Neural cell (in vitro differentiated cells): ENCODE measurements around the gene MAST2.

Experiments used
- EZH2 ChIP-seq: fragments of 200-600, 300-800 bp; shearing (Covaris generic), sonication (generic); IDR thresholded peaks from 2 replicates; pipeline ENCODE4 v1.6.1; 2014; ENCODE audit warnings: antibody characterized with exemption, low read length, borderline replicate concordance, mild to moderate bottlenecking; ENCODE audit not compliant: insufficient read depth, poor library complexity, severe bottlenecking
- RAD21 ChIP-seq: fragments of 450-650 bp; conservative IDR thresholded peaks from 2 replicates; pipeline ENCODE4 v1.6.1; 2014; ENCODE audit warnings: antibody characterized with exemption, mild to moderate bottlenecking, moderate library complexity
- TAF1 ChIP-seq: IDR thresholded peaks from 2 replicates; pipeline ENCODE4 v1.6.1; 2012; ENCODE audit warnings: low read depth
- TF ChIP-seq, protein P1 (sequence below): fragments of 450-650 bp; IDR thresholded peaks from 2 replicates; pipeline ENCODE4 v1.5.1; 2014; ENCODE audit warnings: antibody characterized with exemption, mild to moderate bottlenecking, moderate library complexity; ENCODE audit not compliant: poor library complexity, severe bottlenecking
- TF ChIP-seq, protein P2 (sequence below): IDR thresholded peaks from 2 replicates; pipeline ENCODE4 v1.6.1; 2012; ENCODE audit warnings: borderline replicate concordance

DNA sequence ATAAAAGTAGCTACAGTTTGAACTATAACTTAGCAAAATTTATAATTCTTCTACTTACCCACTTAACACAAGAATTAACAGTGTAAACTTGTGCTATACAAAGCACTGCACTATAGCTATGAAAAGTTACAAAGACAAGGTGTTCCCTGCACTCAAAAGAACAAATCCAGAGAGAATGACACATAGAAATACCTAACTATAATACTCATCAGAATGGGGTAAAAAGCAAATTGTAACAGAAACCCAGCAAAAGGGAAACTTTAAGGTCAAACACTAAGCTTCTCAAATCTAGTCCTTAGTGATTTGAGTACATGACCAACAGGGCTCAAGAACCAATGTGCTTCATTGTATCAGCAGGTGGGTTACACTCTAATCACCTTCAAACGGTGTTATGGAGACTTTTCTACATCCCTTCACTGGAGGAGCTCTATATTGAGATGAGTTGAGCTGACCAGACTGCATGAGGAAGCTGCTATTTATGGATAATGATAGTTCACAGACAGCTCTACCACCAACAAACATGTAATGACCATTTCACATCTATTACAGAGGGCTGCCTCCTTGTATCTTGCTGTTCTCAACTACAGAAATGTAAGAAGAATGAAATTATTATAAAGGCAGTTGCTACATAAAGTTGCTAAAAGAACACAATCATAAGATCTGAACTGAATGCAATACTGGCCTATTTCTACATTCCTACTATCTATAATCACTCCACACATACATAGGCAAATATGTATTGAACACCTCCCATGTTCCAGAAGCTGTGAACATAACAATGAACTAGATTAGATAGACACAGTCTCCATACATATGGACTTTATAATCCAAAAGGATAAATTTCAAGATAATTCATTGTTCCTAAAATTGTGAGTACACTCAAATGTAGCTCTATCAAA lies 281.4 kb downstream of the MAST2 start:
- TF ChIP-seq, protein P1, sequence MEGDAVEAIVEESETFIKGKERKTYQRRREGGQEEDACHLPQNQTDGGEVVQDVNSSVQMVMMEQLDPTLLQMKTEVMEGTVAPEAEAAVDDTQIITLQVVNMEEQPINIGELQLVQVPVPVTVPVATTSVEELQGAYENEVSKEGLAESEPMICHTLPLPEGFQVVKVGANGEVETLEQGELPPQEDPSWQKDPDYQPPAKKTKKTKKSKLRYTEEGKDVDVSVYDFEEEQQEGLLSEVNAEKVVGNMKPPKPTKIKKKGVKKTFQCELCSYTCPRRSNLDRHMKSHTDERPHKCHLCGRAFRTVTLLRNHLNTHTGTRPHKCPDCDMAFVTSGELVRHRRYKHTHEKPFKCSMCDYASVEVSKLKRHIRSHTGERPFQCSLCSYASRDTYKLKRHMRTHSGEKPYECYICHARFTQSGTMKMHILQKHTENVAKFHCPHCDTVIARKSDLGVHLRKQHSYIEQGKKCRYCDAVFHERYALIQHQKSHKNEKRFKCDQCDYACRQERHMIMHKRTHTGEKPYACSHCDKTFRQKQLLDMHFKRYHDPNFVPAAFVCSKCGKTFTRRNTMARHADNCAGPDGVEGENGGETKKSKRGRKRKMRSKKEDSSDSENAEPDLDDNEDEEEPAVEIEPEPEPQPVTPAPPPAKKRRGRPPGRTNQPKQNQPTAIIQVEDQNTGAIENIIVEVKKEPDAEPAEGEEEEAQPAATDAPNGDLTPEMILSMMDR = no peak
- TF ChIP-seq, protein P2, sequence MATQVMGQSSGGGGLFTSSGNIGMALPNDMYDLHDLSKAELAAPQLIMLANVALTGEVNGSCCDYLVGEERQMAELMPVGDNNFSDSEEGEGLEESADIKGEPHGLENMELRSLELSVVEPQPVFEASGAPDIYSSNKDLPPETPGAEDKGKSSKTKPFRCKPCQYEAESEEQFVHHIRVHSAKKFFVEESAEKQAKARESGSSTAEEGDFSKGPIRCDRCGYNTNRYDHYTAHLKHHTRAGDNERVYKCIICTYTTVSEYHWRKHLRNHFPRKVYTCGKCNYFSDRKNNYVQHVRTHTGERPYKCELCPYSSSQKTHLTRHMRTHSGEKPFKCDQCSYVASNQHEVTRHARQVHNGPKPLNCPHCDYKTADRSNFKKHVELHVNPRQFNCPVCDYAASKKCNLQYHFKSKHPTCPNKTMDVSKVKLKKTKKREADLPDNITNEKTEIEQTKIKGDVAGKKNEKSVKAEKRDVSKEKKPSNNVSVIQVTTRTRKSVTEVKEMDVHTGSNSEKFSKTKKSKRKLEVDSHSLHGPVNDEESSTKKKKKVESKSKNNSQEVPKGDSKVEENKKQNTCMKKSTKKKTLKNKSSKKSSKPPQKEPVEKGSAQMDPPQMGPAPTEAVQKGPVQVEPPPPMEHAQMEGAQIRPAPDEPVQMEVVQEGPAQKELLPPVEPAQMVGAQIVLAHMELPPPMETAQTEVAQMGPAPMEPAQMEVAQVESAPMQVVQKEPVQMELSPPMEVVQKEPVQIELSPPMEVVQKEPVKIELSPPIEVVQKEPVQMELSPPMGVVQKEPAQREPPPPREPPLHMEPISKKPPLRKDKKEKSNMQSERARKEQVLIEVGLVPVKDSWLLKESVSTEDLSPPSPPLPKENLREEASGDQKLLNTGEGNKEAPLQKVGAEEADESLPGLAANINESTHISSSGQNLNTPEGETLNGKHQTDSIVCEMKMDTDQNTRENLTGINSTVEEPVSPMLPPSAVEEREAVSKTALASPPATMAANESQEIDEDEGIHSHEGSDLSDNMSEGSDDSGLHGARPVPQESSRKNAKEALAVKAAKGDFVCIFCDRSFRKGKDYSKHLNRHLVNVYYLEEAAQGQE = no peak
- no peak for TF ChIP-seq TAF1
- TF ChIP-seq EZH2 = no peak
- TF ChIP-seq RAD21 = no peak
